CD4-positive, CD25-positive, alpha-beta regulatory T cell (primary cell): Measurements from ENCODE around the gene SGF29. TPM values are rescaled to one million over a fixed set of nuclear protein-coding genes. Genes with fewer than 3 reads are reported as not detected.

Experiments
- ATAC-seq, 2 donors: fragments of 150-1000 bp; cut with Tn5 transposase; one replicate each; pipeline ENCODE4 v1.10.0; 2021; ENCODE audit warnings: low read depth in 2 of 2, moderate number of reproducible peaks in 2 of 2, moderate library complexity in 1 of 2
- DNase-seq, 3 donors: peaks; one replicate each; pipeline versions ENCODE4 v3.0.0 to v3.0.0-alpha.2; 2012 to 2022; ENCODE audit warnings: mixed read lengths in 1 of 3
- H3K27ac ChIP-seq: one replicate; pipeline ENCODE4 v1.7.0; 2013; ENCODE audit warnings: mild to moderate bottlenecking, low read length; ENCODE audit not compliant: insufficient read depth, poor library complexity, severe bottlenecking
- H3K27me3 ChIP-seq: one replicate; pipeline ENCODE4 v1.7.0; 2013; ENCODE audit warnings: low read length; ENCODE audit not compliant: control insufficient read depth, insufficient read depth
- H3K36me3 ChIP-seq: one replicate; pipeline ENCODE4 v1.7.0; 2013; ENCODE audit warnings: mild to moderate bottlenecking, low read length, moderate library complexity; ENCODE audit not compliant: control insufficient read depth, insufficient read depth
- H3K4me1 ChIP-seq: 2 replicates; pipeline ENCODE4 v1.7.0; 2013; ENCODE audit warnings: mild to moderate bottlenecking, low read length; ENCODE audit not compliant: insufficient read depth, control insufficient read depth, poor library complexity, severe bottlenecking
- H3K4me3 ChIP-seq: one replicate; pipeline ENCODE4 v1.7.0; 2013; ENCODE audit warnings: low read depth, mild to moderate bottlenecking, low read length, moderate library complexity
- H3K9me3 ChIP-seq, 2 experiments: 1 replicate in 1 of 2; 2 replicates in 1 of 2; pipeline ENCODE4 v1.7.0; 2013; ENCODE audit warnings: low read length in 2 of 2, mild to moderate bottlenecking in 1 of 2, moderate library complexity in 1 of 2; ENCODE audit not compliant: control insufficient read depth in 2 of 2
- H3K27ac Mint-ChIP-seq, 3 donors: one replicate each; pipeline ENCODE4 v1.8.0; 2020 to 2022; ENCODE audit warnings: mild to moderate bottlenecking in 3 of 3, mixed read lengths in 3 of 3, moderate library complexity in 2 of 3
- H3K27me3 Mint-ChIP-seq: one replicate; pipeline ENCODE4 v1.8.0; 2022; ENCODE audit warnings: mild to moderate bottlenecking, mixed read lengths
- H3K36me3 Mint-ChIP-seq: one replicate; pipeline ENCODE4 v1.8.0; 2020; ENCODE audit warnings: mixed read lengths
- H3K4me1 Mint-ChIP-seq, 4 donors: one replicate each; pipeline ENCODE4 v1.8.0; 2020 to 2022; ENCODE audit warnings: mixed read lengths in 4 of 4, mild to moderate bottlenecking in 1 of 4
- H3K4me3 Mint-ChIP-seq, 4 donors: one replicate each; pipeline ENCODE4 v1.8.0; 2020 to 2022; ENCODE audit warnings: mild to moderate bottlenecking in 4 of 4, mixed read lengths in 4 of 4, moderate library complexity in 3 of 4
- H3K9me3 Mint-ChIP-seq, 7 donors: one replicate each; pipeline ENCODE4 v1.8.0; 2020 to 2022; ENCODE audit warnings: mixed read lengths in 7 of 7, mild to moderate bottlenecking in 3 of 7, moderate library complexity in 2 of 7
- polyA plus RNA-seq, 4 donors: library from polyadenylated mRNA; unstranded; fragments of 300-500 nt; fragmentation: Illumina TruSeq; gene quantifications; one replicate each; pipeline ENCODE4 v1.2.3, GENCODE V29; 2021
- total RNA-seq: library from RNA; stranded (reverse); gene quantifications from one replicate; pipeline ENCODE4 v1.2.3, GENCODE V29; 2022

The SGF29 gene
- total and polyA plus RNA-seq, 5 donors from 2014 or later: 43.4 to 97.5 (median 65.5) TPM

GRCh38 chr16:28527985-28528384, 25.7 kb upstream of the SGF29 start:
- Mint-ChIP-seq H3K4me1 (peaks cover 0 to 24% (median 6%) of the 10 kb centered on the region in 4 donors), H3K27ac (peak overlapping the region in 1 of 3 donors; percentile 59), H3K4me3 (no peak overlapping the region), H3K36me3 (no peaks in the 10 kb centered on the region), H3K27me3 (peaks cover 4% of the 10 kb centered on the region), H3K9me3 (peaks cover 0 to 2% (median 0%) of the 10 kb centered on the region in 7 donors)
- no peak overlapping the region for H3K27ac ChIP-seq
- no peaks in the 10 kb centered on the region for H3K36me3 ChIP-seq
- no peak overlapping the region for H3K4me3 ChIP-seq
- H3K4me1 ChIP-seq: no peaks in the 10 kb centered on the region
- ATAC-seq (no peak), DNase-seq (no peak)
- H3K27me3 ChIP-seq: no peaks in the 10 kb centered on the region
- H3K9me3 ChIP-seq: no peaks in the 10 kb centered on the region

GRCh38 chr16:28528463-28528867, 25.3 kb upstream of the SGF29 start:
- Histone ChIP-seq H3K27me3 (no peaks in the 10 kb centered on the region), H3K4me1 (peaks cover 1% of the 10 kb centered on the region), H3K36me3 (no peaks in the 10 kb centered on the region), H3K9me3 (no peaks in the 10 kb centered on the region), H3K27ac (no peak overlapping the region), H3K4me3 (no peak overlapping the region)
- DNase-seq: no peak
- Mint-ChIP-seq H3K27ac (no peak overlapping the region), H3K4me3 (no peak overlapping the region), H3K9me3 (peaks cover 0 to 4% (median 0%) of the 10 kb centered on the region in 7 donors), H3K4me1 (peaks cover 0 to 28% (median 8%) of the 10 kb centered on the region in 4 donors), H3K27me3 (peaks cover 4% of the 10 kb centered on the region), H3K36me3 (no peaks in the 10 kb centered on the region)
- ATAC-seq: no peak

GRCh38 chr16:28529124-28529523, 24.6 kb upstream of the SGF29 start:
- Mint-ChIP-seq H3K4me1 (peaks cover 0 to 32% (median 11%) of the 10 kb centered on the region in 4 donors), H3K27ac (peak overlapping the region in 1 of 3 donors; percentile 74)
- no peak for ATAC-seq

GRCh38 chr16:28531777-28532744, 21.7 kb upstream of the SGF29 start:
- Histone ChIP-seq H3K4me3 (no peak overlapping the region), H3K36me3 (no peaks in the 10 kb centered on the region), H3K27me3 (no peaks in the 10 kb centered on the region), H3K9me3 (no peaks in the 10 kb centered on the region), H3K27ac (no peak overlapping the region), H3K4me1 (peaks cover 18% of the 10 kb centered on the region)
- H3K27me3 Mint-ChIP-seq: no peaks in the 10 kb centered on the region
- DNase-seq (no peak), ATAC-seq (no peak)
- H3K4me1 Mint-ChIP-seq: peaks cover 0 to 42% (median 26%) of the 10 kb centered on the region in 4 donors
- peak overlapping the region in 2 of 3 donors; percentile 69 to 76 for H3K27ac Mint-ChIP-seq
- H3K4me3 Mint-ChIP-seq: no peak overlapping the region
- peaks cover 0 to 4% (median 2%) of the 10 kb centered on the region in 7 donors for H3K9me3 Mint-ChIP-seq
- peaks cover 5% of the 10 kb centered on the region for H3K36me3 Mint-ChIP-seq

More at GRCh38 chr16:28529124-28529523, 24.6 kb upstream of the SGF29 start:
- Histone ChIP-seq H3K36me3 (no peaks in the 10 kb centered on the region), H3K27ac (no peak overlapping the region), H3K27me3 (no peaks in the 10 kb centered on the region), H3K4me1 (peaks cover 7% of the 10 kb centered on the region), H3K9me3 (no peaks in the 10 kb centered on the region), H3K4me3 (no peak overlapping the region)
- Mint-ChIP-seq H3K9me3 (peaks cover 0 to 4% (median 0%) of the 10 kb centered on the region in 7 donors), H3K36me3 (no peaks in the 10 kb centered on the region), H3K27me3 (peaks cover 4% of the 10 kb centered on the region), H3K4me3 (no peak overlapping the region)
- DNase-seq: no peak

DNA sequence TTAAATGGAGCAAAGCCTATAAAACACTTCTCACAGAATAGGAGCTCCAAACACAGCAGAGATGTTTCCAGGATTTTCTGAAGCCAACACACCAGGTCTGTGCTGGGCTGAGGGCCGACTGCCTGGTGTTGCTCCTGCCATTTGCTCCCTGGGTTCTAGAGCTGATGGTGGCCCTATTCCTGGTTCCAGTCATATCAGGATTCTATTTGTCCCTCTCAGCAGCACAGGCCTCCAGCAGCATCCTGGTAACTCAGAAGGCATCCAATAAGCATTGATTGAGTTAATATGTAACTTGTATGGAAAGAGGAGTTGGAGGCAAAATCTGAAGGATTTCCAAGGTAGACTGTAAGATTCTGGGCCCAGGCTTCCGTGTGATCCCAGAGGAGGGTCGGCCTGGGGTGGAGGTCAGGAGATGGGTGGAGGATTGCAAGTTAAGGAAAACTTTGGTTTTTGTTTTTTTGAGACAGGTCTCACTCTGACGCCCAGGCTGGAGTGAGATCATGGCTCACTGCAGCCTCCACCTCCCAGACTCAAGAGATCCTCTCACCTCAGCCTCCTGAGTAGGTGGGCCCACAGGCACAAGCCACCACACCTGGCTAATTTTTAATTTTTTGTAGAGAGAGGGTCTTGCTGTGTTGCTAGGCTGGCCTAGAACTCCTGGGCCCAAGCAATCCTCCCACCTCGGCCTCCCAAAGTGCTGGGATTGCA, 20.6 kb upstream of the SGF29 start:
- ATAC-seq: no peak

GRCh38 chr16:28534542-28535373, 19.0 kb upstream of the SGF29 start:
- ATAC-seq (peak; percentile 47 to 83), DNase-seq (peak in 2 of 3 donors; percentile 41 to 66)
- H3K4me3 ChIP-seq: peak overlapping the region; percentile 52
- Mint-ChIP-seq H3K4me1 (peaks cover 0 to 56% (median 33%) of the 10 kb centered on the region in 4 donors), H3K27me3 (peaks cover 4% of the 10 kb centered on the region), H3K36me3 (peaks cover 5% of the 10 kb centered on the region), H3K9me3 (peaks cover 0 to 4% (median 2%) of the 10 kb centered on the region in 7 donors), H3K27ac (peak overlapping the region; percentile 96 to 99 (median 97)), H3K4me3 (peak overlapping the region; percentile 18 to 79 (median 46))
- H3K9me3 ChIP-seq: no peaks in the 10 kb centered on the region
- H3K4me1 ChIP-seq: peaks cover 18% of the 10 kb centered on the region
- H3K27me3 ChIP-seq: no peaks in the 10 kb centered on the region
- H3K36me3 ChIP-seq: no peaks in the 10 kb centered on the region
- H3K27ac ChIP-seq: peak overlapping the region; percentile 45

More for the DNA sequence above, 20.6 kb upstream of the SGF29 start:
- Mint-ChIP-seq H3K27ac (peak overlapping the region; percentile 76 to 97 (median 80)), H3K27me3 (peaks cover 4% of the 10 kb centered on the region), H3K4me1 (peaks cover 0 to 53% (median 33%) of the 10 kb centered on the region in 4 donors), H3K36me3 (peaks cover 5% of the 10 kb centered on the region), H3K9me3 (peaks cover 0 to 4% (median 2%) of the 10 kb centered on the region in 7 donors), H3K4me3 (peak overlapping the region in 3 of 4 donors; percentile 39 to 68 (median 52))
- Histone ChIP-seq H3K36me3 (no peaks in the 10 kb centered on the region), H3K9me3 (no peaks in the 10 kb centered on the region), H3K4me1 (peaks cover 18% of the 10 kb centered on the region), H3K27ac (no peak overlapping the region), H3K4me3 (no peak overlapping the region), H3K27me3 (no peaks in the 10 kb centered on the region)
- DNase-seq: no peak

DNA sequence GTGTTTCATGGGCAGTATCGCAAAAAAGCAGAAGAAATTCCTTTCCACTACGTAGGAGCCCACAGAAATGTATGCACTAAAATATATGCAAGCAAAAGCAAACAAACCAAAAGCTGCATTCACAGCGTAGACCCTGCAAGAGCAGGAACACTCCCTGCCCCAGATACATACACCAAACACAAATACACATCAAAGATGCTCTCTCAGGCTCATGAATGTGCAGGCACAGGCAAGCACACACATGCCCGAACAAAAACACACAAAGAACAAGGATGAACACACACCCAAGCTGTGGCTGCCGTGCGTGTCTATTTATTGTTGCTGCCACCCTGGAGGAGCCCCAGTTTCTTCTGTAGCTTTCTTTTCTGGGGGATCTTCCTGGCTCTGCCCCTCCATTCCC, 16.6 kb upstream of the SGF29 start:
- H3K9me3 ChIP-seq: no peaks in the 10 kb centered on the region
- Mint-ChIP-seq H3K27ac (peak overlapping the region; percentile 5 to 94 (median 85)), H3K4me3 (peak overlapping the region in 1 of 4 donors; percentile 31), H3K36me3 (peaks cover 5% of the 10 kb centered on the region), H3K4me1 (peaks cover 0 to 56% (median 31%) of the 10 kb centered on the region in 4 donors), H3K9me3 (peaks cover 0 to 4% (median 2%) of the 10 kb centered on the region in 7 donors), H3K27me3 (peaks cover 4% of the 10 kb centered on the region)
- H3K36me3 ChIP-seq: no peaks in the 10 kb centered on the region
- no peaks in the 10 kb centered on the region for H3K27me3 ChIP-seq
- DNase-seq (no peak), ATAC-seq (no peak)
- H3K4me3 ChIP-seq: no peak overlapping the region
- H3K27ac ChIP-seq: no peak overlapping the region
- peaks cover 18% of the 10 kb centered on the region for H3K4me1 ChIP-seq
